ENCODE data around the gene GRP.

GRP gene

GRCh38 chr18:59182673-59183072 lies 37.3 kb upstream of the GRP start:
- no peaks in the 10 kb centered on the region for H4K20me1 ChIP-seq (ENCODE audit: insufficient read depth)

GRCh38 chr18:59189008-59189407 lies 30.9 kb upstream of the GRP start:
- no peaks in the 10 kb centered on the region for H3K4me1 ChIP-seq (ENCODE audit: low read depth, poor library complexity, severe bottlenecking)
- no peak overlapping the region for H3K4me2 ChIP-seq
- no peaks in the 10 kb centered on the region for H4K20me1 ChIP-seq (ENCODE audit: insufficient read depth)
- no peak overlapping the region for H2AFZ ChIP-seq (ENCODE audit: low read depth)
- no peak overlapping the region for H3K4me3 ChIP-seq (IDR thresholded peaks at IDR 0.05; ENCODE audit: insufficient read depth, low read depth, low read length)
- TF ChIP-seq CTCF (conservative IDR thresholded peaks at IDR 0.05; ENCODE audit: low read depth, low read length): no peak
- H3K9ac ChIP-seq: no peak overlapping the region
- H3K36me3 ChIP-seq (ENCODE audit: insufficient read depth): no peaks in the 10 kb centered on the region
- H3K27ac ChIP-seq: no peak overlapping the region
- H3K79me2 ChIP-seq (ENCODE audit: insufficient read depth, low read depth): no peaks in the 10 kb centered on the region
- H3K27me3 ChIP-seq (ENCODE audit: insufficient read depth, low read depth): no peaks in the 10 kb centered on the region

More at GRCh38 chr18:59182673-59183072, 37.3 kb upstream of the GRP start:
- H2AFZ ChIP-seq (ENCODE audit: low read depth): no peak overlapping the region
- H3K9ac ChIP-seq: no peak overlapping the region
- TF ChIP-seq CTCF (conservative IDR thresholded peaks at IDR 0.05; ENCODE audit: low read depth, low read length): no peak
- H3K4me1 ChIP-seq (ENCODE audit: low read depth, poor library complexity, severe bottlenecking): no peaks in the 10 kb centered on the region
- no peaks in the 10 kb centered on the region for H3K27me3 ChIP-seq (ENCODE audit: insufficient read depth, low read depth)
- no peaks in the 10 kb centered on the region for H3K79me2 ChIP-seq (ENCODE audit: insufficient read depth, low read depth)
- H3K36me3 ChIP-seq (ENCODE audit: insufficient read depth): no peaks in the 10 kb centered on the region
- no peak overlapping the region for H3K4me3 ChIP-seq (IDR thresholded peaks at IDR 0.05; ENCODE audit: insufficient read depth, low read depth, low read length)
- H3K27ac ChIP-seq: no peak overlapping the region
- H3K4me2 ChIP-seq: no peak overlapping the region

- no peaks in the 10 kb centered on the region for H4K20me1 ChIP-seq (ENCODE audit: insufficient read depth)
- no peak overlapping the region for H3K9ac ChIP-seq
- H3K79me2 ChIP-seq (ENCODE audit: insufficient read depth, low read depth): no peaks in the 10 kb centered on the region
- no peaks in the 10 kb centered on the region for H3K36me3 ChIP-seq (ENCODE audit: insufficient read depth)
- no peak overlapping the region for H2AFZ ChIP-seq (ENCODE audit: low read depth)
- H3K27me3 ChIP-seq (ENCODE audit: insufficient read depth, low read depth): no peaks in the 10 kb centered on the region
- TF ChIP-seq CTCF (conservative IDR thresholded peaks at IDR 0.05; ENCODE audit: low read depth, low read length): no peak
- no peak overlapping the region for H3K27ac ChIP-seq
- no peaks in the 10 kb centered on the region for H3K4me1 ChIP-seq (ENCODE audit: low read depth, poor library complexity, severe bottlenecking)
- no peak overlapping the region for H3K4me2 ChIP-seq
- H3K4me3 ChIP-seq (IDR thresholded peaks at IDR 0.05; ENCODE audit: insufficient read depth, low read depth, low read length): no peak overlapping the region
Measured at GRCh38 chr18:59189746-59190145, 30.2 kb upstream of the GRP start.

DNA sequence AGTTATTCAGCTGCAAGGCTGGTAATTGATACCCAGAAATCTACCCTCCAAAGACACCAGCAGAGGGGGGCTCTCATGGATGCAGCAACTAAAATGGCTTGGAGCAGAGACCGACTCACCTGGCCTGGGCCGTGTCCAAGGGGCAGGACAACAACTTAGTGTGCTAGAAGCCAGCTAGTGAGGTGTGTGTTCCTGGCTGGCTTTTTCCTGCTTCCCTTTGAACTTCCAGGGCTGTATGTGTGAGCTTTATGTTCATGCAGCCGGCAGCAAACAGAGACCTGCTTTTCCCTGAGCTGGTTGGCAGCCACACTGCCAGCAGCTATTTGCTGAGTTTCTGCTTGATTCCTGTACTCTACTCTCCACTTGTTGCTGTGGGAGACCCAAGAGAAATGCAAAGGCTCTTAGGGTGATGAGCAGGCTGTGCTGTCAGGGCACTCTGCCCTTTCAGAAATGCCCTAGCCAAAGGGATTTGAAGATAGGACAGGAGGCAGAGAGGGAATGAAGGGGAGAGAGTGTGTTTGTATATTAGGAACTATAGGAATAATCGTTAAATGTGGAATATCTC lies 23.7 kb upstream of the GRP start:
- Histone ChIP-seq H3K27ac (no peak overlapping the region), H2AFZ (ENCODE audit: low read depth) (no peak overlapping the region), H3K79me2 (ENCODE audit: insufficient read depth, low read depth) (no peaks in the 10 kb centered on the region), H3K9ac (no peak overlapping the region), H3K27me3 (ENCODE audit: insufficient read depth, low read depth) (no peaks in the 10 kb centered on the region), H3K4me3 (IDR thresholded peaks at IDR 0.05; ENCODE audit: insufficient read depth, low read depth, low read length) (no peak overlapping the region), H3K4me1 (ENCODE audit: low read depth, poor library complexity, severe bottlenecking) (no peaks in the 10 kb centered on the region), H3K4me2 (no peak overlapping the region), H3K36me3 (ENCODE audit: insufficient read depth) (no peaks in the 10 kb centered on the region), H4K20me1 (ENCODE audit: insufficient read depth) (no peaks in the 10 kb centered on the region)
- TF ChIP-seq CTCF (conservative IDR thresholded peaks at IDR 0.05; ENCODE audit: low read depth, low read length): no peak
